DMS79 (cell line): ENCODE data around the gene DIP2B.

Experiments
- DNase-seq: peaks from one replicate; lab custom pipeline; 2025; lab: John Stamatoyannopoulos, UW

DIP2B gene

DNA sequence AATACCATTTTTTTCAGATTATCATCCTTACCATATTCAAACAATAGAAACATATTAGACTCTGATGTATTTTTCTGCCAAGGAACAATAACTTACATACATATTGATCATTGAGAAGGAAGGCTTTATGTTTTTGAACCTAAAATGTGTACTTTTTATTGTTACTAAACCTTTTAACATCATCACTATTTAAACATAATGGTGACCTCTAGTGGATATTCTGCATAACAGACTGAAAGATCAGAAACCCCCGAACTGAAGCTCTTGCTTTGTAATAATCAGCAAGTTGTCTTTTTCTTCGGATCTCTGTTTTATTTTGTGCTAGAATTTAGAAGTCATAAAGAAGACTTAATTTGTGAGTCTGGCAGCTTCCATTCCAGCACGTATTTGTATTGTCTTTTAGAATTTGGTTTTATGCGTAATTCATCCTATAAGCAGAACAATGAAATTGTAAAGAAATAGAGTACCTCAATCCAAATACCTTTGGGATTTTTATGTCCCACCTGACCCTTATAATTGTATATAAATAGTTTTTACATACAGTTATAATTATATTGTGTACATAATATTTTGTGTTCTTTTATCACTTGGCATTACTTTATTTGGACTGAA lies 133.2 kb downstream of the DIP2B start:
- DNase-seq: peak; percentile 22

DNA sequence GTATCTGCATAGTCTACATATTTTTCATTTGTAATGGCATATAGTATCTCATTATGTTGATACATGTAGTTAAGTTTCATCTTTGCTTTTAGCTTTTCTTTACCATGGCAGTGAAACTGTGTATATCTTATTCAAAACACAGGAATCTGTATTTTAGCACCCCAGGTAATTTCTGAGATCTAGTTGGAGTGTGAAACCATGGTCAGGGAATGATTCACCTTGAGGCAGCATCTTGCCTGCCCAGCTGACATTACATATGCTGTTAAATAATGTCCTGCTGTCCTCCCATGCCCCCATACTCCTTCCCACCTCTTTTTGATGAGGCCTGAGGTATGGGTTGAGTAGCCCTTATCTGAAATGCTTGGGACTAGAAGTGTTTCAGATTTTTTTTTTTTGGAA lies 133.7 kb downstream of the DIP2B start:
- no peak for DNase-seq

DNA sequence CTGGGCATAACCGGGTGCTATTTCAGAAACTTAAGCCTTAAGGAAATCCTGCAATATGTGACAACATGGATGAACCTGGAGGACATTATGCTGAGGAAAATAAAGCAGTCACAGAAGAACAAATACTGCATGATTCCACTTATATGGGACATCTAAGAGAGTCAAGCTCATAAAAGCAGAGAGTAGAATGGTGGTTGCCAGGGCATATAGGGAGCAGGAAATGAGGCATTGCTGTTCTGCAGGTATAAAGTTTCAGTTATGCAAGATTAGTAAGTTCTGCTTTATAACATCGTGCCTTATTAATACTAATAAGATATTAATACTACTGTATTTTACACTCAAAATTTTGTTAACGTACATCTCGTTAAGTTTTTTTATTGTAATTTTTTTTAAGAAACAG lies 134.9 kb downstream of the DIP2B start:
- DNase-seq: no peak

DNA sequence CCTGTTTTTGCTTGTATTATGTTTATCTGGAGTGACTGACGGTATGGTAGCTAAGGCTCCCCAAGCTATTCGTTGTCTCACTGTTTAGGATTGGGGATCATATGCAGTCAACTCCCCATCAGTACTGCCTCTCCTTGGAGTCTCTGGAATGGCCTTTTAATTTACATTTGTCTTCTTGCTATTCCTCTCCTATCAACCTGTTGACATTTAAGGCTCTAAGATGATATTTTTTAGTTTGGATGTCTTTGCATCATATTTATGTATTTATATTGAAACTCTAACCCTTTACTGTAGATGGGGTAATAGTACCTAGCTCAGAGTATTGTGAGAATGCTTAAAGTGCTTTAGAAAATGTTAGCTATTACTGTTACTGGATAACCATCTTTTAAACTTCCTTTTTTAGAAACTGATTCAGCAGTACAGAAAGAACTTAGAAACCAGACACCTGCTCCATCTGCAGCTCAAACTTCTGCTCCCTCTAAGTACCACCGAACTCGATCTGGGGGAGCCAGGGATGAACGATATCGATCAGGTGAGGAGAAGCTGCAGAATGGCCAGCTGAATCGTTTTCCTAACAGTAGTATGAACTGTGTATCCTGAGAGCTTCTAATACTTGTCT lies 135.6 kb downstream of the DIP2B start:
- no peak for DNase-seq

DNA sequence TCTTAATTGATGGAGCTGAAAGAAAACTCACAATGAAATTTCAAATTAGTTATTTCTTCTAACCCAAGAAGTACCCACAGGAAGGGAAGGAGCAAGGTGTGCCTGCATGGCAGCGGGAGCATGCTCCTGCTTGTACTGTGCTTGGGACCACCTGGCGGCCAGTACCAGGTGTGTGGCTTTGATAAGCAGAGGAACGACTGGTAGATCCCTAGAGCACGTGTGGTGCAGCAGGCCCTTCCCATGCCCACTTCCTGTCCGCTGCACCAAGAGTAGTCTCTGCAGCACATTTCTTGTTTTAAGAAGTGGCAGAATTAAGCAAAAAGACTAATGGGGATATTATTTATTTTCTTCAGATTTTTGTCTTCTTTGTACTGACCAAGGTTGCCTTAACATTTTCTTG lies 136.8 kb downstream of the DIP2B start:
- DNase-seq: no peak

DNA sequence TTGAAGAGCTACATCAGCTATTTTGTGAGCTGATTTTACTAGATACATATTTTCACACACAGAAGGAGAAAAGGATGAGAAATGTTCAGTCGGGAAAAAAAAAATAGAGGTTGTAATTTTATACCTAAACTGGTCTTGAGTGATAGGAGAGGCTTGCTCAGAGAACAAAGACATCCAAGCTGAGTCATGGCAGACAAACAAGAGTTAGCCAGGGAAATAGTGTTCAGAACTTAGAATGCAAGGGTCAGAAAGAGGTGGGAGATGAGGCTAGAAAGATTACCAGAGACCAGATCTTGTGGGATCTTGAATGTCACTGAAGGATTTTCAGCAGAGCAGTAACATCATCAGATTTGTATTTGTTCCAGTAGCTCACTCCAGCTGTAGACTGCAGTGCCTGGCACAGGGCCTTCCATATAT lies 137.3 kb downstream of the DIP2B start:
- DNase-seq: no peak

DNA sequence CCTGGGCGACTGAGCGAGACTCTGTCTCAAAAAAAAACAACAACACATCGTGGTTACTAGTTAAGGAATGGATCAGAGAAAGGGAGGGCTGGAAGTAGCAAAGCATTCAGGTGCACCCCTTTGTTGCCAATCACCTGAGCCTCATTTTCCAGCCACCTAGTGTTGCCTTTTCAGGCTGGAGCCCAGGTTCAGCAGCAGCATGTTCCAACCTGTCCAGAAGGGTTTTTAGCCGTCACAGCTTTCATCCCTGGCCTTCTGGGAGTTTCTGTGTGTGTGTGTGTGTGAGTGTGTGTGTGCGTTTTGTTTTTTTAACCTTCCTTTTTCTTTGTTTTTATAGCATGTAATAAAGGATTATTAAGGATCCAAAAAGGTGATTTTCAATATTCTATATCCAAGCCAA lies 138.0 kb downstream of the DIP2B start:
- peak; percentile 54 for DNase-seq

DNA sequence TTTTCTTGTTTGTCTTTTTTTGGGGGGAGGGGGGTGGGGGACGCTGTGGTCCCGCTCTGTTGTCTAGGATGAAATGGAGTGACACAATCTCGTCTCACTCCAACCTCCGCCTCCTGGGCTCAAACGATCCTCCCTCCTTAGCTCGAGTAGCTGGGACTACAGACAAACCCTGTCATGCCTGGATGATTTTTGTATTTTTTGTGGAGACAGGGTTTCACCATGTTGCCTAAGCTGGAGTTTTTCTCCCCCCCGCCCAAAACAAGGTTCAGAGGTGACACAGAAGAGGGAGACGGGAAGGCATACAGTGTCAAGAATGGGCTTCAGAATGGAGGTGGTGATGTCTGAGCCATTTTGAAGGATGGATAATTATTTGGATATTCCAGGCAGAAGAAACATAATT lies 142.2 kb downstream of the DIP2B start:
- peak; percentile 4 for DNase-seq

DNA sequence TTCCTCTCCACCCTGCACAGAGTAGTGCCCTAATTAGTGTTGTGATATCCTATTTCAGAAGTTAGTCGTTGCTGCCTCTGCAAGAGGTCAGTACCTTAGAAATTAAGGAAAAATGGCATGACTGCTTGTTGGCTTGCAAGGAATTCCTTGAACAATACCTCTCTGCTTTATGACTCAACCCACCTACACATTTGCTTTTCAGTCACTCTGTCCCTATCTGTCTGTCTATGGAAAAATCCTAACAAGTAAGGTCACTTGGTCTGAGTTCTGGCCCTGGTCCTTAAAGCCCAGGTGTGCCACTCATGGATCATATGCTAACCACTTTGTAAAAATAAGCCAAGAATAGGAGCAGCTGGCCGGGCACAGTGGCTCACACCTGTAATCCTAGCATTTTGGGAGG lies 142.7 kb downstream of the DIP2B start:
- DNase-seq: no peak

DNA sequence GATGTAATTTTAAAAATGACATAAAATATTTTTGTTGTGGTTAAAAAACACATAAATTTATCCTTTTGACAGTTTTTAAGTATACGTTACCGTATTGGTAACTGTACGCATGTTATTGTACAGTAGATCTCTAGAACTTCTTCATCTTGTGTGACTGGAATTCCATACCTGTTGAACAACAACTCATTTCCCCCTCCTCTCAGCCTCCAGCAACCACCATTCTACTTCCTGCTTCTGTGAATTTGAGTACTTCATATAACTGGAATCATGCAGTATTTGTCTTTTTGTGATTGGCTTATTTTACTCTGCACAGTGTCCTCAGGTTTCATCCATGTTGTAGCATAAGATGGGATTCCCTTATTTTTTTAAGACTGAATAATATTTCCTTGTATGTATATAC lies 145.5 kb downstream of the DIP2B start:
- no peak for DNase-seq

DNA sequence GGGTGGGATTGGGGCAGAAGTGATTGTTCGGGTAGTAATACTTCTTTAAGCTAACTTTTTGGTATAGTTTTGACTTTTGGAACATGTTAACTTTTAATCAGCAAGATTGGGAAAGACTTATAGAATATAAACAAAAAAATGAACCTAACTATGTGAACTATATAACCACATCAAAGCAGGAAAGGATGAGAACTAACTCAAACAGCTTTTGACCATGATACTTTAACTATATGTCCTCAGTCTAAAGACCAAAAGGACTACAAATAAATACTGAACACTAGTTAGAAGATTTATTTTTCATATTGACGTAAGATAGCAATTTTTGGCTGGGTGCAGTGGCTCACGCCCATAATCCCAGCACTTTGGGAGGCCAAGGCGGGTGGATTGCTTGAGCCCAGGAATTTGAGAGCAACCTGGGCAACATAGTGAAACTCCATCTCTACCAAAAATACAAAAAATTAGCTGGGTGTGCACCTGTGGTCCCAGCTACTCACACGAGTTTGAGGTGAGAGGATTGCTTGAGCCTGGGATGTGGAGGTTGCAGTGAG lies 150.7 kb downstream of the DIP2B start:
- DNase-seq: no peak

DNA sequence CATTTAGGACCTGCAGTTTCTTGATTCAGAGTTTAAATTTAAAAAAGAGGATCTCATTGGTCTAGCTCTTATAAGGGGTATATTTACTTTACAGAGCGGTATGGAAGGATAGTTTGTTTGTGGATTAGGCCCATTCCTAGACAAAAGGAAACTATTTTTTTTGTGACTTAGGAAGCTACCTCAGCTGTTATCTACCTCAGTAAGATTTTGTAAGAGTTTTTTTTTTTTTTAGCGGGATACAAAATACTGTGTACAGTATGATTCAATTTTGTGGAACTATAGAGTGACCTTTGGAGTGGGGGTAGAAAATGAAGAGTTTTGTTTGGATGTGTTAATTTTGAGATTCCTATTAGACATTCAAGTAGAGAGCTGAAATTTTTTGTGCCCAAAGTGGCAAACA lies 154.5 kb downstream of the DIP2B start:
- no peak for DNase-seq

DNA sequence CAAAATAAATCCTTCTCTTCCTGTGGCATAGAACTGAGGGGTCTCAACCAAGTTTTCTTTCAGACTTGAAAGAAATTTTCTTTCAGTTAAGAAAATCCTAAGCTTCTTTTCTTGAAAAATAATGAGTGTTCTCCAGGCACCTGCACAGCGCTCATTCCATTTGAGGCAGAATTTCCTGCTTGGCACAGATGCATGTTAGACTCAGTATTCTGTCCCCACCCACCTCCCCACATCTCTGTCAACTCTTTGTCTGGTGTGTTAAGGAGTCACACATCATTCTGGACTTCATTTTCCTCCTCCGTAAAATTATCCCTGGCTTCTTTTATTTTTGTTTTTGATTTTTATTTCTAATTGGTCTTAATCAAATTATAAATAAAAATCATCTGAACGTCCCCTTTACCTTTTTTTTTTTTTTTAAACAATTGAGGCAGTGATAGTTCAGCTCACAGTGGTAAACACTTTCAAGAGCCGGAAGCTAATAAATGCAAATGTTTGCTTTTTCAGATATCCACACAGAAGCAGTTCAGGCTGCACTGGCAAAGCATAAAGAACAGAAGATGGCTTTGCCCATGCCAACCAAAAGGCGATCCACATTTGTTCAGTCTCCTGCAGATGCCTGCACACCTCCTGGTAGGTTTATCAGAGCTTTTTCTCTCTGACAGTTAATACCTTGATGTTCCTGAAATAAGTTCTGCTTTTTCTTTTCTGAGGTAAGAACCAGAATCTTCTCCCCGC lies 155.1 kb downstream of the DIP2B start:
- DNase-seq: no peak

DNA sequence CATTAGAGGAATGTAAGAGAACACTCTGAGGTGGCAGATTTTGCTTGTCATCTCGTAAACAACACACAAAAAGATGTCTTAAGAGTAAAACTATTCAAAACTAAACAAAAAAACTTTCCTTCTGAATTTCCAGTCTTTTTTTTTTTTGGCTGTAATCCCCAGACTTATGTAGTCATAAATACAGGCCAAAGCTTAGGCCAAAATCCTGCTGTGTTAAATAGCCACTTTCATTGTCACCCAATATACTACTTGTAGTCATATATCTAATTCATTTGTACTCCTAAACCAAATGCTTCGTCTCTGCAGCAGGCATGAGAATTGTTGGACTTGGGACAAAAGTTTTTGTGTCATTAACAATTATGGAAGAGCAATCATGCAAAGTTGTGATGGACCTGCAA lies 155.6 kb downstream of the DIP2B start:
- DNase-seq: no peak

DNA sequence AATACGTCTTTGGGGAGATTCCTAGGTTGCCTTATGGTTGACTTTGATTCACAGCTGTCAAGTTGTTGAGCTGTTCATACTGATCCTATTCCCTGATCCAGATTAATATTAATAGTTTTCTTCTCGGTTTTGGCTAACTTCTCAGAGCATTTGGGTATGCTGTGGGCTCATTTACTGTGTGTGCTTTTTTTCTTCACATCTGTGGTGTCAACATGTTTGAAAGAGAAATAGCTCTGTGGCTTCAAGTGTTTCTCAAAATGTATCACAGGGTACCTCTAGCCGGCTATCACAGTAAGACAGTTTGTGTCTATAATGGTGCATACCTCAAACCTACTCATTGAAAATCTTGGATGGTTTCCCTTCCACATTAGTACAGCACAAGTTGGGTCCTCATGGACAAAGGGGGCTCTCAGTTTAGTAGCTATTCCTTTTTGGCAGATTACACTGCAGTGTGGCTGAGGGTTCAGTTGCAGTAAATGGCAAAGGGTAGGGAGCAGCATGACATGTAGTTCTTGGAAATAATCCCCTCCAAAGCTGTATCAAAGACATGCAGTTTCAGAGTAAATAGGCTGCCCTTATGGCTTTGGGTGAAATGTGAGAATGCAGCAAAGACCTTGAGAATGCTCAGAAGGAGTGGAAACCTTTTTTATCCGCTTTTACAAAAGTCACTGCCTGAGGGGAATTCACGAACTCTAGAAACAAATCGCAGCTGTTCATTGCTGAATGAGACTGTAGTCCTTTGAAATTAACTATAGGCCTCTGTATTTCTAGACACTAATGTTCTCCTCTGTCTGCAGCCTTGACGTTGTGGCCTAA lies 156.7 kb downstream of the DIP2B start:
- DNase-seq: no peak

DNA sequence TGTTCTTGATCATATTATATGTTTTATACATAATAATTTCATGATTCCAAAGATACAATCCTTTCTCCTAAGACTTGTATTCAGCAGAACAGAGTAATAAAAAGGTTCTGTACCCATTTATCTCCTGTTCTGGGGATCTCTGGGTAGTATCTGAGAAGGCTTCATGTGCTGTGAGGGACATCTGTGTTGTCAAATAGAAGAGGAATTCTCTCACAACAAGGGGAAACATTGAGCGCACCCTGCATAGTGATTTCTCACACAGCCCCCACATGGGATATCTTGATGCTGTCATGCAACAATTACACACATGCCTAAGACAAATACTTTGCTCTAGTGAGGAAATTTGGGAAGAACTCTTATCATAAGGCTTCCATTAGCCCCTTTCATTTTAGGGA lies 157.3 kb downstream of the DIP2B start:
- no peak for DNase-seq

DNA sequence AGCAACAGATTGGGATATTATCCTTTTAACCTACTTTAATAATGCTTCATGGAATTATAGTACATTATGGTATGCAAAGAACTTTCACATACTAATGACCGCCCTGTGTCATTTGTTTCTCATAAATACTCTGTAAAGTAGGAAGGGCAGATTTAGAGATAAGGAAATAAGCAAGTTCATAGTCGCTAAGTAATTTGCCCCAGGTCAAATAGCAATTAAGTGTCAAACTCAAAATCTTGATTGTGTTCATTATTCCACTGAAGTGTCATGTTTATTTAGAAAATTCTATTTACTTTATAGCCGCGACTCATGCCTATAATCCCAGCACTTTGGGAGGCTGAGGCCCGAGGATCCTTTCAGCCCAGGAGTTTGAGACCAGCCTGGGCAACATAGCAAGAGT lies 160.4 kb downstream of the DIP2B start:
- no peak for DNase-seq

DNA sequence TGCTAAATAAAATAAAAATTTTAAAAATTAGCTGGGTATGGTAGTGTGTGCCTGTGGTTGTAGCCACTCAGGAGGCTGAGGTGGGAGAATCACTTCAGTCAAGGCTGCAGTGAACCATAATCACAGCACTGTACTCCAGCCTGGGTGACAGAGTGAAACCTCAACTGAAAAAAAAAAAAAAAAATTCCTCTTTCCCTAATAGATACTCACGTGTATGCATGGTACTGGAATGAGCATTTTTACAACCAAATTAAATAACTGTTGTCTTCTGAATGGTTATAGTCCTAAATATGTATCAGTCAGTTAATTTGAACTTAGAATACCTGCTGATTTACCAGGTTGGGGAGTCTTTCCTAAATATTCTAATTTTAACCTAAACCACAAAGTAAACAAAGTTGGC lies 160.8 kb downstream of the DIP2B start:
- DNase-seq: no peak

DNA sequence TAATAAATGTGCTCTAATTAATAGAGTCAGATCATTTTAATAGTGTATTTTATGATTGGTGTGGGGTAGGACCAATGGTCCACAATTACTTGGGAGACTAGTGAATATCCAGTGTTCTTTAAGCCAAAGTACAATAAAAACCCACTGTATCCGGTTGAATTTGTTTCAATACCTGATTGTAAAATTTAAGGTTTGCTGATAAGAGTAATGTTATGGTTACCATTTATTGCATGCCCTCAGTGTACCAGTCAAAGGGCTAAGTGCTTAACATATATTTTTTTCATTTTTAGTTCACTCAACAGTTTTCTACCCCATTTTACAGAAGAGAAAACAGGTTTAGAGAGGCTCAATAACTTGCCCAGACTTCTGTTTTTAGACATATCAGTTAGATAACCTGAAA lies 161.2 kb downstream of the DIP2B start:
- DNase-seq: no peak

DNA sequence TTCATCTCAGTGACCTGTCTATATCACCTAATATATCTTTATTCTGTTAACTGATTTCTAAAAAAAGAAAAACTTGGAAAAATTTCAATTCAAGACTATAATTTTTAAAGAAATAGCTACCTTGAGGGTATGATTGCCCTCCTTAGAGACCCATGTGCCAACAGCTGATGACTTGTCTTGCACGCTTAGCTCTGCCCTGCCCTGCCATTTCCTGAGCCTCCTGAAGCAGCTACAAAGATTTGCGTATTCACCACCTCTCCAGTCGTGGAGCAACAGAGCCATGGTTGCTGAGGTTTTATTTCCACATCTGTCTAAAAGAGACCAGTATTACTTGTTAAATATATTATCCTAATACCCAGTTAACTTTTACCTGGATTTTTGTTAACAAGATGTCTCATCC lies 167.4 kb downstream of the DIP2B start:
- no peak for DNase-seq

DNA sequence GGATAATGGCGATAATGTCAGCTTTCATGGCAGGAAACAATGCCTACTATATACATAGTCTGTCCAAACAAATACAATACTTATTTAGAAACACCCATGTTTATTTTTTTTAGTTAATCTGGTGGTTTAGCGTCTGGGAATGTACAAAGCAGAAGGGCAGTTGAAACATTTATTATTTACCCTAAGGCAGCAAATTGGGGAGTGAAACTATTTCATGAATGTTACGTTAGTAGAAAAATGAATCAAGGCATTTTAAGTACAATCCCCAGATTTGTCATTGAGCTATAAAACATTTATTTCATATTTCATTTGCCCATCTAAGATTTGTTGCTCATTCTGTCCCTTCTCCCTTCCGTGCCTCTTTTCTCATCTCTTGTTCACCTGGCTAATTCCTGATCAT lies 172.0 kb downstream of the DIP2B start:
- no peak for DNase-seq

DNA sequence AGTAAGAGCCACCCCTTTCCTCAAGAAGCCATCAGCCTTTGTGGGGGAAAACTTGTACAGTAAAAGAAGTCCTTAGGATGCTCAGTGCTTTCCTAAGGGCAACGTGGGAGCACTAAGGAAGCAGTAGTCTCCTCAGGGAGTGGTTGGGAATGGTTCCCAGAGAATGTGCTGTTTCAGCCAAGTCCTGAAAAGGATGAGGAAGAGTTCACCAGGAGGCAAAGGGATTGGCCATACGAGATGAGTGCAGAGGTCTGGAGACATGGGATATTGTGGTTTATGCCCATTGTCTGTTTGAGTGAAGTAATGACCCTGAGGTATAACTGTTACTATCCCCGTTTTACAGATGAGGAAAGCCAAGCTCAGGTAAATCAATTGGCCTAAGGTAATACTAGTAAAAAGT lies 173.1 kb downstream of the DIP2B start:
- no peak for DNase-seq
